SHP77 treated with DMSO at 0.1 percent for 48 hours (cell line): ENCODE measurements around the gene RPUSD1.
"Not testable (repeated sequence)": the region's sequence is repeated elsewhere in the genome, so short reads cannot be mapped to it uniquely, and the experiment has no call there.

Experiments
- DNase-seq: peaks from one replicate; lab custom pipeline; 2025; lab: John Stamatoyannopoulos, UW

Gene RPUSD1, protein sequence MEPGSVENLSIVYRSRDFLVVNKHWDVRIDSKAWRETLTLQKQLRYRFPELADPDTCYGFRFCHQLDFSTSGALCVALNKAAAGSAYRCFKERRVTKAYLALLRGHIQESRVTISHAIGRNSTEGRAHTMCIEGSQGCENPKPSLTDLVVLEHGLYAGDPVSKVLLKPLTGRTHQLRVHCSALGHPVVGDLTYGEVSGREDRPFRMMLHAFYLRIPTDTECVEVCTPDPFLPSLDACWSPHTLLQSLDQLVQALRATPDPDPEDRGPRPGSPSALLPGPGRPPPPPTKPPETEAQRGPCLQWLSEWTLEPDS

DNA sequence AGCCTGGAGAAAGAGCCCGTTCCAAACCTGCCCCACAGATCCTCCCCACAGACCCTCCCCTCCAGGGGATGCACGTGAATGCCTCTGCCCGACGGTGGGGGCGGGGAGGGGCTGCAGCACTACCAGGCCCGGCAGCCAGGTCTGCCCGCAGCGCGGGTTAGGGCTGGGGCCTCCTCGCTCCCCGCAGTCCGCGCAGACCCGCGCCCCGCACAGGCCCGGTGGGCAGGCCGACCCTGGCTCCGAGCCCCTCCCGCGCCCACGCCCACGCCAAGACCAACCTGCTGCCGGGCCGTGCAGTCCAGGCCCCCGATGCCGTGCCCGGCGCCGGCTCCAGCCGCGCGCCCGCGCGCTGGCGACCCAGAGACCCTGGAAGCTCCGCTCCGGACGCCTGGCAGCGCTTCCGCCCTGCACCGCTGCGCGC, at the start of gene RPUSD1:
Gene RPUSD1 (minus strand): TSS at position 404 of the 421 bp plus-strand sequence. CDS start 644 bp downstream, outside the sequence.
- no peak for DNase-seq

DNA sequence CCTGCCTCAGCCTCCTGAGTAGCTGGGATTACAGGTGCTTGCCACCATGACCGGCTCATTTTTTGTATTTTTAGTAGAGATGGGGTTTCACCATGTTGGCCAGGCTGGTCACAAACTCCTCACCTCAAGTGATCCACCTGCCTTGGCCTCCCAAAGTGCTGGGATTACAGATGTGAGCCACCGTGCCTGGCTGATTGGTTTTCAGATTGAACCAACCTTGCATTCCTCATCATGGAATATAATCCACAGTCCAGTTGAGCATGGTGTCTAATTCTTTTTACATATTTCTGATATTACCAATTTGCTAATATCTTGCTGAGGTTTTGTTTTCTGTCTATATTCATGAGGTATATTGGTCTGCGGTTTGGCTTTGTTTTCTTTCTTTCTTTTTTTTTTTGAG, 48.6 kb upstream of the RPUSD1 start:
- DNase-seq, result not testable (repeated sequence)

DNA sequence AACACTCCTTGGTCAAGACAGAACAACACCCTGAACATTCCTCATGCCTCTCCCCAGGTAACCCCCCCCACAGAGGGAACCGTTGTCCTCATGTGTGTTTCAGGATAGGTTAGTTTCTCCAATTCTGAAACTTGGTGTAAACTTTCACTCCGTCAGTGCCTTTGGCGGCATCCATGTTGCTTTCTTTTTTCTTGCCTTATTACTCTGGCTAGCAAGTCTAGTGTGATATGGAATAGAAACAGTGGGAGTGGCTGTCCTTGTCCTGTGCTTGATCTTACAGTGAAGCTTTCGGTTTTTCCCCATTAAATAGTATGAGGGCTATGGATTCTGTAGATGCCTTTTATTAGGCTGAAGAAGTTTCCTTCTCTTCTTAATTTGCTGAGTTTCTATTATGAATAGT, 48.0 kb upstream of the RPUSD1 start:
- no peak for DNase-seq

DNA sequence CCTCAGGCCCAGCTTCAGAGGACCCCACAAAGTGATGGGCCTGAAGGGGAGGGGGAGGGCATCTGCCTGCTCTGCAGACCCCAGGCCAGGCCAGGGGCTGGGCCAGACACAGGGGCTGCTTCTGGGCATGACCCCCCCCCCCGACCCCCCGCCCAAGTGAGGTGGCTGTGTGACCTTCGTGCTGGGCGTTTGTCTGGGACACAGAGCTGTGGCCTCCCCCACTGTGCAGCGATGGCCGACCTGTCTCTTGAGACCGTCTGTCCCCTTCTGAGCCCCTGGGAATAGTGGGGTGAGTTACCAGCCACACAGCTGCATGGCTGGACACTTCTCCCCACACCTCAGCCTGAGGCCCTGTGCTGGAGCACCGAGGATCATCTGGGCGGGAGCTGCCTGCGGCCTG, 47.2 kb upstream of the RPUSD1 start:
- DNase-seq, result no peak

DNA sequence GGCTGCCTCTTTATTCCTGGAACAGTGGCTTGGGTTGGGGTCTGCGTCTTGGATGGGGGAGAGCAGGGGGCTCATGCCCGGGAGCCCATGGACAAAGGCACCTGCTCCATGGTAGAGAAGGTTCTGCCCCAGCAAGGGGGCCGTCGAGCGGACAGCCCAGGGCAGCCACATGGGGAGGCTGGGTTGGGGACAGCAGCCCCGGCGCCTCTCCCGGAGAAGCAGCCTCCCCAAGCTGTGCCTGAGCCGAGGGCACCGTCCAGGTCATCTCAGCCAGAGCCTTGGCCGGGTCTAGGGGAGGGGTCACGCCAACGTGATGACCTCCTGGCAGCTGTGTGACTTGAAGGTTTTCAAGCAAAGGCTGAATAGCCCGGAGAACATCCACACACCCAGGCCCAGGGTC, 45.2 kb upstream of the RPUSD1 start:
- no peak for DNase-seq

DNA sequence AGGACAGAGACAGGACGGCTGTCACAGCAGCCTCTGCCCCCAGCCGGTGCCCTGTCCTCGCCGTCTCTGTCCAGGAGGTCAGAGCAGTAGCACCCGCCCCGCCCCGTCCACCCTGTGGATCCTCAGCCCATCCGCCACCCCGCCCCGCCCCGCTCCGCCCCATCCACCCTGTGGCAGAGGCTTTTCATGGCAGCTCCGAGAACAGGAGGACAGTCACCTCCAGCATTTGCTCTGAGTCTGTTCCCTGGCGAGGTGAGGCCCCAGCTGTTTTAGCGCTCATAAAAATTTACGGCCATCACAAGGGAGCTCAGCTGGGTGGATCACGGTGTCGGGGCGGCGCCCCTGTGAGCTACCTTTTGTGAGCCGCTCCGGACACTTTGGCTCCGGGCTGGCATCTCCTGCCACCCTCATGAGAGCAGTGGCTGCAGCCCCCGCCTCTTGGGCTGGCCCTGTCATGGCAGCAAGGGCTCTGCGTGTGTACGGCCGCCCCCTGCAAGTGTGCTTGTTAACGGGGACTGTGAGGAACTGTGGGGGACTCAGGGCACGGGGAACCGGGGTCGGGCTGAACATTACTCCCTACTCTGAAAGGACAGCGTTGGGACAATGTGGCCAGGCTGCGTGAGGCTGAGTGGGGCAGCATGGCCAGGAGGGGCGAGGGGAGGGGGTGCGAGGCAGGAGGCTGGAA, 44.6 kb upstream of the RPUSD1 start:
- DNase-seq, result no peak

DNA sequence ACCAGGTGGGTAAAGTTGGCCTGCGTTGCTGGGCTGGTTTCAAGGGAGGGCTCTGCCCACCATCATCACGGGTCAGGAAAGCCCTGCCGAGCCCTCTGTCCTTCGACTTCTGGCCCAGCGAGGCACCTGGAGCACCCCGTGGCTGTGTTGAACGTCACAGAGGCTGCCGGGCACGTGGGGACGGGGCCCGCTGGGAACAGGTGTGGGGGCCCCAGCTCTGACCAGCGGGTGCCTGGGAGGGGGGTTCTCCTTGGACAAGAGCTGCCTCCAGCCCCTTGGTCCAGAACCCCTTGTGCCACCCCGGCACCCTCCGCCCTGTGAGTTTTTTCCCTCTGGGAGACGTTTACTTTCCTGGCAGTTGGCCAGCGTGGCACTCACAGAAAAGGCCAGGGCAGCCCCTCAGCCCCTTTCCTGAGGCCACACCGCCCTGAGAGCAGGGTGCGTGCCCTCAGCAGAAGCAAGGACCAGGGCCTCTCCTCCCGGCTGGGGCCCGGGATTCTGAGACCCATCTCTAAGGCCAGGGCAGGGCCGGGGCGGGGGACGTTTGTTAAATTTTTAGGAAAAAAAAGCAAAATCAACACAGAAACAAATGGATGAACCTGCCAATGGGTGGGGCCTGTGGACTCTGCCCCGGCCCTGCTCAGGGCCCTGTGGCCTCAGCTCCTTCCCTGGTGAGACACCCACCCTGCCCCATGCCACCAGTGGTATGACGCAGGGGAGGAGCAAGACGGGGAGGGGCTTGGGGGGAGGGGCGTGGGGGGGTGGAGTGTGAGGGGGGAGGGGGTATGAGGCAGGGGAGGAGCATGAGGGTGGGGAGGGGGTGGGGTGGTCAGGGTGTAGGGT, 43.6 kb upstream of the RPUSD1 start:
- no peak for DNase-seq

DNA sequence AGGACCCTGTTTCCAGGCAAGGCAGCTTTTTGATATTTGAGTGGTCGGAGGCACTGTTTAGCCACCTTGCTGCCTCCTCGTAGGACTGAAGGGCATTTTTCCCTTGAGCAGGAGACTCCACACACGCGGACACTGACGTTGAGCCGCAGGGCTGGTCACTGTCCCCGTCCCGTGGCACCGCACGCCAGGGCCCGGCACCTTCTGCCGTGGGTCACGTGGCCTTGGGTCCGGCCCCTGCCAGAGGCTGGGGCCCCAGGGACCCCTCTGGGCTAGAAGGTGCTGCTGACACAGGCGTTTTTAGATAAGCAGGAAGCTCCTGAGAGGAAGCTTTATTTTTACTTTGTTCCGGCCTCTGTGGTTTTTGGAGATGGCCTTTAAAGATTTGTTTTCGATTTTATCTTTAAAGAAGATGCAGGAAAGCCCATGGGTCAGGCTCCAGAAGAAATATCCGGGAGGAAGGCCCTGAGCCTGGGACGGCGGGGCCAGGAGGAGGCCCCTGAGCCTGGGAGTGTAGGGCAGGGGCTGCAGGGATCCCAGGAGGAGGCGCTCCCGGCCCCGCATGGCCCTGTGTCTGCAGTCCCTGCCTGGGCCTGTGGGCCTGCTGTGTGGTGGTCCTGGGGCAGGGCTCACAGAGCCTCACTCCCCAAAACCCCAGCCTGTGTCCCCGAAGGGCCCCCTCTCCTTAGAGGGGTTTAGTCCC, 42.8 kb upstream of the RPUSD1 start:
- DNase-seq, result no peak

DNA sequence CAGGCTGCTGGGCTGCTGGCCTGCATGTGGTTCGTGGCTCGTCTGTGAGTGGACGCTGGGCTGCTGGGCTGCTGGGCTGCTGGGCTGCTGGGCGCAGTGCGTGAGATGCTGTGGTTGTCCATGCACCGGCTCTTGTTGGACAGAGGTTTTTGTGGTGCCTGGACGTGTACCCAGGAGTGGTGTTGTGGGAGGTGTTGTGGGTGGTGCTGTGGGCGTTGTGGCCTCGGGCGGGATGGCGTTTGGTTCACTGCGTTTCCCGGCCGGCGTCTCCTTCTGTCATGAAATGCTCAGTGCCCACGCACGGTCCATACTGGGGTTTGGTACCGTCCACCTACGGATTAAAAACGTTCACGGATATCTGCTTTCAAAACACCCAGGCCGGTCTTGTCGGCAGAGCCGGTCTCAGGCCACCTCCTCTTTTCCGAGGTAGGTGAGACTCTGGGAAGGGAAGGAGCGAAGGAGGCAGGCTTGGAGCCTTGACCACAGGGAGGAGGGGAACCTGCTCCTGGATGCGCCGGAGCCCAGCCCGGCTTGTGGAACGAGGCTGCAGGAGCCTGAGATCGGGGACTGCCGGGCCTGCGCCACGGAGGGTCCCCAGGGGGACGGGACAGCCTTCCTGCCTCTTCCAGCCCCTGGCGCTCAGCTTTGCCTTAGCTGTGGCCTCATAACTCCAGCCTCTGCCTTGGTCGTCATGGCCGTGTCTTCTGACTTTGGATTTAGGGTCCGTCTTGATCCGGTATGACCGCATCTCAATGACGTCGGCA, 42.1 kb upstream of the RPUSD1 start:
- no peak for DNase-seq

DNA sequence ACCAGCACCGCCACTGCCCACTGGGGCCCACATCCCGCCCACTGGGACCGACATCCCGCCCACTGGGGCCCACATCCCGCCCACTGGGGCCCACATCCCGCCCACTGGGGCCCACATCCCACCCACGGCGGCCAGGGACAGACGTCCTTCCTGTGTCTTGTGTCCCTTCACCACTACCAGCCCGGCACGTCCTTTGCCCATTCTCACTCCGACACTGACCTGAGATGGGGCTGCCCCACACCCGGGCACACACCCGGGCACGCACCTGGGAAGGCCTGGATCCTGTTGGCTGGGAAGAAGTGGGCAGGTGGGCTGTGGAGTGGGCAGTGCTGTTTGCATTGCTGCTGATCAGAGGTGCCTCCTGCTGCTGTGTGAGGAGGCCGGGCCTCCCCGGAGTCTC, 40.7 kb upstream of the RPUSD1 start:
- no peak for DNase-seq

DNA sequence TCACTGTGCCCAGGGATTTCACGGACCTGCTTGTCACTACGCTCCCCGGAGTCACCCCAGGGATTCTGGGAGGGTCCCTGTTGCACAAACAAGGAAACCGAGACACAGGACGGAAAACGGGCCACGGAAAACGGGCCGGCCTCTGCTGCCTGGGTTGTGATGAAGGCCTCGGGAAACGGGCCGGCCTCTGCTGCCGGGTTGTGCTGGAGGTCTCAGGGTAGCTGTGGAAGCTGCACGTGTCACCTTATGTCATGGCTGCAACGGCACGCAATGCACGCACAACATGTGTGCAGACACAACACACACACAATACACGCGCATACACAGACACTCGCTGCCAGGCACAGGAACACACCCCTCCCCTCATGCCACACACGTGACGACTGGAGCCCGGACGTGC, 39.3 kb upstream of the RPUSD1 start:
- no peak for DNase-seq

DNA sequence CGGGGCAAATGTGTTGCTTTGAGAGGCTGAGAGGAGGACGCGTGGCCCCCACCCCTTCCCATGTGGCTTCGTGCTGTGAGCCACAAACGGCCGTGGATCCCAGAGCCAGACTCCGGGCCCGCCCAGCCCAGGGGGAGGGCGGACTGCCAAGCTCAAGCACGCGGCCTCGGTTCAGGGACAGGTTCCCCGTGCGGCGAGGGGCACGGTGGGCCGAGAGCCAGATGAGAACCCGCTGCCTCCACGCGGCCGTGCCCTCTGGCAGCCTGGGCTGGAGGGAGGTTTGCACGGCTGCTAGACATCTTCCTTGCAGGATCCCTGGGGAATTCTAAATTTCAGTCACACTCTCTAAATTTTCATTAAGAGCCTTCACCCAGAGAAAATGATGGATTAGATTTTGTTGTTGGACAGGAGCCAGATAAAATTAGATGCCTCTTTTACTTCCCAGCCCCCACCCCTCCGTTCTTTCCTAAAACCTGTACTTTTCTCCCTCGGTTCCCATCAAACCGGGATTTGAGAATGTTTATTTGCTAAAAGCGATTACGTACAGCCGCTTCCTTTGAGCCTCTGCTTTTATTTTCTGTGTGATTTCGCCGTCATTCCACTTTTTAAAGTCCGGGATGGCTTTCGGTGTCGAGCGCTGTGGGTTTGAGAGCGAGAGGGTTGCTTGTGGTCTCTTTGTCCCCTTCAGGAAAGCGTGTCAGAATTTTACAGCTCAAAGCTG, 37.3 kb upstream of the RPUSD1 start:
- DNase-seq, result no peak

DNA sequence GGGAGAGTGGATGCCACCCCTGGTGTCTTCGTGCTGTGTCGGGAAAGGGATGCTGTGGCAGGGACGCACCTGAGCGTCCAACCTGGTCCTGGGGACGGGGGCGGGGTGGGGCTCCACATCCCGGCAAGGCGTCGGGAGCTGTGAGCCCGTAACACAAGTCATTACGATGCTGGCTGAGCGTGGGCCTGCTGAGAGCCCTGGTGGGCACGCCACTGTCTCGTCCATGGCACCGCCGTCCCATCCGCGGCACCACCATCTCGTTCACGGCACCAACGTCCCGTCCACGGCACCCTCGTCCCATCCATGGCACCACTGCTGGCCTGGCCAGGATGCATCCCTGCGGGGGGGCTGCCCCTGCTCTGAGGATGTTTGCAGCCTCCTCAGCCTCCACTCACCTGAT, 36.4 kb upstream of the RPUSD1 start:
- no peak for DNase-seq

DNA sequence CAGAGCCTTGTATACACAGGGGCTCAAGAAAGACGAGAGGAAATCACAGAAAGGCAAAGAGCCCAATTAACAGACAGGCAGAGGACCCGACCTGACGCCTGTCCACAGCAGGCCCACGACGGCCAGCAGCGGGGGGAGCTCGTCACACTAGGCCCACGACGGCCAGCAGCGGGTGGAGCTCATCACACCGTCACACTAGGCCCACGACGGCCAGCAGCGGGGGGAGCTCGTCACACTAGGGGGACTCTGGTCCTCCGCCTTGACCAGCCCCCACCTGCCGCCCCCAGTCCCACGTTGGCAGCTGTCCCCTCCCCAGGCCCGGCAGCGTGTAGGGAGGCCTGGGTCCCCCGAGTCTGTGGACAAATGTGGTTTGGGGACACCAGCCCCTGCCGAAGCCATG, 36.0 kb upstream of the RPUSD1 start:
- no peak for DNase-seq

DNA sequence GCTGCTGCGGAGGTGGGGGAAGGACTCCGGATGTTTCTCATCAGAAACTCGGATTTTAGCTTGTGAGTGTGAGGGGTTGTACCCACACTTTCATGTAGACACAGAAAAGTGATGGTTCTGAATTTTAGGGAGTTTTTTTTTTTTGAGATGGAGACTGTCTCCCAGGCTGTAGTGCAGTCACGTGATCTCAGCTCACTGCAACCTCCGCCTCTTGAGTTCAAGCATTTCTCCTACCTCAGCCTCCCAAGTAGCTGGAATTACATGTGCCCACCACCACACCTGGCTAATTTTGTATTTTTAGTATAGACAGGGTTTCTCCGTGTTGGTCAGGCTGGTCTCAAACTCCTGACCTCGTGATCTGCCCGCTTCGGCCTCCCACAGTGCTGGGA, 34.7 kb upstream of the RPUSD1 start:
- DNase-seq, result no peak

DNA sequence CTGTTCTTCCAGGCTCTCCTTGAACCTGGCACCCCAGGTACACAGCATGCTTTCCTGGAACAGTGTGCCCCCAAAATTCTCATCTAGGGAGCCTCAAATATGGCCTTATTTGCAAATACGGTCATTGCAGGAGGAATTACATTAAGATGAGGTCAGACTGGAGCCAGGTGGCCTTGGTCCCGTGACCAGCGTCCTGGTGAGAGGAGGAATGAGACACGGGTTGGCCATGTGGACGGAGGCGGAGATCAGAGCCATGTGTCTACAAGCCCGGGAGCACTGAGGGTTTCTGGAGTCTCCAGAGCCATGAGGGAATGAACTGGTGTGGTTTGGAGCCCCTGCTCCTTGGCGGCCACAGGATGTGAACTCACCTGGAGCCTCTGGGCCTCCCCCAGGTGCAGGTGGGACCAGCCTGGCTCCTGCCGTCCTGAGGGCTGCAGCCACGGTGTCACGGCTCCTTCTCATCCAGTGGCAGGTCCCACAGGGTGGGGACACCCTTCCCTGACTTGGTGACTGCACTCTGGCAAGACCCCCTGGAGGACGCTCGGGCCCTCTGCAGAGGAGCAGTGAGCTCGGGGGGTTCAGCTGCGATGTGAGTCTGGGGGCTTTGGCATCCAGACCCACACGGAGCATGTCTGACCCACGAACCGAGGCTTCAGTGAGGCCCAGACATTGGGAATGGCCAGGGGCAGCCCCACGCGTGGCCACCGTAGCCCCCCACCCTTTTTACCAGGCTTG, 34.2 kb upstream of the RPUSD1 start:
- DNase-seq, result no peak

DNA sequence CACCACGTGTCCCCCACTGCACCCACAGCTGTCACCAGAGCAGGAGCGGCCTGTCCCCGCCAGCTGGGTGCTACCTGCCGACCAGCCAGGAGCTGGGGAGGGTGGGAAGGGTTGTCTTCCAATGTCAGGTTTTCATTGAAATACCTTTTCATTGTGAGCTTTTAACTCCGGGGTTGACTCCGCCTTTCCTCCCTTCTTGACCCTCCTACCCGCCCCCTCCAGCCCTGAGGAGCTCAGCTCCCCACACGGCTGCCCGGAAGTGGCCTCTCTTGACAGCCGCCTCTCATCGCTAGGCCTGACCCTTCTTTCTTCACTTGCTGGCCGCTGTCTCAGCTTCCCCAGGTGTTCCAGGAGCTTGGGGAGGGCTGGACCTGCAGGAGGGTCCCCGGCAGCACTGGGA, 33.6 kb upstream of the RPUSD1 start:
- DNase-seq, result no peak

DNA sequence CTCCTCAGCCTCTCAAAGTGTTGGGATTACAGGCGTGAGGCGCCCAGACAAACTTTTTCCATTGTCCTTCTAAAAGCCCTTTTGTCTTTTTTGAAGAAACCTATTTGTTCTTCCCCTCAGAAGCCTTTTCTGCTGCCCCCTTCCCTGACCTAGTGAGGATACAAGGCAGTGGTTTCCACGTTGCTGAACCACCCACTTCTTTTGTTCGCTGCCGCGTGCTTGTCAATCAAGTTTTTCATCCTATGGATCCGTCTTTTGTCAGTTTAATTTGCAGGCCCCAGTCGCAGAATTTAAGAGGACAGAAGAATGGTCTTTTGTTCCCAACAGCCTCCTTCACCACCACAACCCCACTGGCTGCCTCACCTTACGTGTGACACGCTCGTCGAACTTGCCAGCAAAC, 32.6 kb upstream of the RPUSD1 start:
- DNase-seq, result no peak

DNA sequence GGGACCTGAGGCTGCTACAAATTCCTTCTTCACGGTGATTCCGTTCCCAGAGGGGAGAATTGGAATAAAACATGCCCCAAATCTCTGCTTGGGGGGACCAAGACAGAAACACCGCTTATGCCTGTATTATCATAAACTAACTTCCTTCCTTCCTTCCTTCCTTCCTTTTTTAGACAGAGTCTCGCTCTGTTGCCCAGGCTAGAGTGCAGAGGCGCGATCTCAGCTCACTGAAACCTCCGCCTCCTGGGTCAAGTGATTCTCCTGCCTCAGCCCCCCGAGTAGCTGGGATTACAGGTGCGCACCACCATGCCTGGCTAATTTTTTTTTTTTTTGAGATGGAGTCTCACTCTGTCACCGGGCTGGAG, 31.8 kb upstream of the RPUSD1 start:
- DNase-seq, result not testable (repeated sequence)

DNA sequence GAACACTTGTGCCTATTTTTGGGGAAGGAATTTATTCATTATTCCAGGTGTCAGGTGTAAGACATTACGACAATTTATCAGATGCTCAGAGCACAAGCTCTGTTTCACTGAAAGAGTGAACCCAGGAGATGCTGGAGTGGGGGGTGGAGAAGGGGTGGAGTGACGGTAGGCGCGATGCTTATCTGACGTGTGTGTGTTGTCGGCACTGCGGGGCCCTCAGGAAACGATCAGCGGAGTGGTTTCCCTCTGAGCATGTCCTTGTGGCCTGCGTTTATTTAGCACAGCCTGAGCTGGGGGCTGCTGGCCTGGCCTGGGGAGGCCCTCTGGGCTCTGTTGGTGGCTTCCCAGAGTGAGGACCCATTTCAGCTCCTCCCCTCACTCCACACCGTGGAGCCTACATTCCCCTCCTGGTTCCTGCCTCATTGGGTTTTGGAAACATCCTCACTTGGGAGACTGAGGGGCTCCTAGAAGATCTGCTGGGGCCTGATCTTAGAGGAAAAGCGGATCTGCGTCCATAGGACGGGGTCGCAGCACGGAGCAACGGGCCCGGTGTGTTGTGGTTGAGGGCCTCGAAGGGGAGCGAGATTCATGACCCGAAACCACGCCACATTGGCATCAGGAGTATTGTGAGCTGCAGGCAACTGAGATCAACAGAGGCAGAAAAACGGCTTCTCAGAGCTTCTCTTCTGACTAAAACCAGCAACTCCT, 31.3 kb upstream of the RPUSD1 start:
- no peak for DNase-seq
